Esophagus (tissue), 2 donors: ENCODE results near the gene BPIFB1. TPM values are rescaled to one million over a fixed set of nuclear protein-coding genes. Genes with fewer than 3 reads are reported as not detected.

Experiments
- H3K27ac ChIP-seq, 2 donors: one replicate each; pipeline ENCODE4 v1.5.1; 2013; ENCODE audit warnings: low read depth in 2 of 2, mild to moderate bottlenecking in 2 of 2, inconsistent platforms in 1 of 2, low read length in 1 of 2, moderate library complexity in 1 of 2
- H3K27me3 ChIP-seq, 2 donors: one replicate each; pipeline ENCODE4 v1.6.1; 2013; ENCODE audit warnings: low read length in 2 of 2, control low read depth in 1 of 2, mild to moderate bottlenecking in 1 of 2; ENCODE audit not compliant: insufficient read depth in 2 of 2, control insufficient read depth in 1 of 2
- H3K36me3 ChIP-seq, 2 donors: one replicate each; pipeline ENCODE4 v1.6.1; 2013; ENCODE audit warnings: low read length in 1 of 2; ENCODE audit not compliant: control insufficient read depth in 2 of 2, insufficient read depth in 2 of 2
- H3K4me1 ChIP-seq, 2 donors: one replicate each; pipeline ENCODE4 v1.6.1; 2013; ENCODE audit warnings: low read length in 1 of 2; ENCODE audit not compliant: control insufficient read depth in 2 of 2, insufficient read depth in 2 of 2
- H3K4me3 ChIP-seq, 2 donors: one replicate each; pipeline ENCODE4 v1.5.1; 2013; ENCODE audit warnings: low read length in 2 of 2, mild to moderate bottlenecking in 2 of 2, low read depth in 1 of 2, moderate library complexity in 1 of 2
- H3K9me3 ChIP-seq, 2 donors: one replicate each; pipeline ENCODE4 v1.6.1; 2013; ENCODE audit warnings: mild to moderate bottlenecking in 2 of 2, low read depth in 1 of 2, low read length in 1 of 2, moderate library complexity in 1 of 2; ENCODE audit not compliant: control insufficient read depth in 2 of 2, insufficient read depth in 1 of 2
- WGBS, 2 donors: extraction: QIAGEN DNeasy Blood & Tissue Kit; methylation state at CpG; one replicate each; pipeline ENCODE4 v1.1.7; 2013; 5-methylcytosine and 5-hydroxymethylcytosine counted together
- polyA plus RNA-seq, 2 donors: library from polyadenylated mRNA; stranded (reverse); fragments of 200-250 nt; gene quantifications; one replicate each; pipeline ENCODE4 v1.2.3, GENCODE V29; 2013
- donor health status: healthy with polysubstance abuse.
- donor health status: Bipolar disorder and iron deficiency.

Gene BPIFB1
- polyA plus RNA-seq, 2 donors = 0.77 to 1.4 TPM

DNA sequence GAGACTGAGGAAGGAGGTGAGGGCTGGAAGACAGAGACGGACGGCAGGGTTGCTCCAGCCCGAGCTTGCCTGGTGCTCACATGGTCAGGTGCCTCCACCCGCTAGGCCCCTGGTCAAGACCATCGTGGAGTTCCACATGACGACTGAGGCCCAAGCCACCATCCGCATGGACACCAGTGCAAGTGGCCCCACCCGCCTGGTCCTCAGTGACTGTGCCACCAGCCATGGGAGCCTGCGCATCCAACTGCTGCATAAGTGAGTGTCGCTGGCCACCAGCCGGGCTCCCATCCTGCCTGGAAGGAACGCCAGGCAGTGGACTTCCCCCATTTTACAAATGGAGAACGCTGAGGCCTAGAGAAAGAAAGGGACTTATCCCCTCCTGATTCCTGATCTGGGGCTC is 7.8 kb downstream of the BPIFB1 start:
- H3K27ac ChIP-seq = no peak overlapping the region
- H3K9me3 ChIP-seq = no peaks in the 10 kb centered on the region
- H3K4me1 ChIP-seq = no peaks in the 10 kb centered on the region
- WGBS, 2 donors = 93% methylated on average over 10 to 13 of the region's 13 CpGs
- H3K36me3 ChIP-seq = no peaks in the 10 kb centered on the region
- H3K27me3 ChIP-seq = no peaks in the 10 kb centered on the region
- H3K4me3 ChIP-seq = no peak overlapping the region

DNA sequence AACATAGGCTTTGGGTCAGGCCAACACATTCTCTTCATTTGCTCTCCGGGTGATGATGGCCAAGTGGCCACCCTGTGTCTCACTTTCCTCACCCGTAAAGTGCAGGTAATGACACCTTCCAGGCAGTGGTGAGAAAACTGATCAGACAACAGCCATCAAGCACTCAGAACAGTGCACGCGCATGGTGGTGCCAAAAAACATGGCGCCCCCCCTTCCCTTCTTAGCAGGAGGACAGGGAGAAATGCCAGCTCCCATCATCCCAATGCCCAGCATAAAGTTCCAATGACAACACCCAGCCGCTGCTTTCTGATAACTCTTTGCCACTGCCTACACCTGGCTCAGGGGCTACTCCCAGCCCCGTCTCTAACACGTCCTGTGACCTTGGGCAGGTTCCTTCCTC is 8.4 kb downstream of the BPIFB1 start:
- H3K4me1 ChIP-seq = no peaks in the 10 kb centered on the region
- 77 to 87% methylated on average over 8 of the region's 8 CpGs for WGBS, 2 donors
- no peaks in the 10 kb centered on the region for H3K36me3 ChIP-seq
- peaks cover 0 to 2% of the 10 kb centered on the region in 2 donors for H3K9me3 ChIP-seq
- H3K27me3 ChIP-seq = no peaks in the 10 kb centered on the region
- no peak overlapping the region for H3K27ac ChIP-seq
- H3K4me3 ChIP-seq = no peak overlapping the region

DNA sequence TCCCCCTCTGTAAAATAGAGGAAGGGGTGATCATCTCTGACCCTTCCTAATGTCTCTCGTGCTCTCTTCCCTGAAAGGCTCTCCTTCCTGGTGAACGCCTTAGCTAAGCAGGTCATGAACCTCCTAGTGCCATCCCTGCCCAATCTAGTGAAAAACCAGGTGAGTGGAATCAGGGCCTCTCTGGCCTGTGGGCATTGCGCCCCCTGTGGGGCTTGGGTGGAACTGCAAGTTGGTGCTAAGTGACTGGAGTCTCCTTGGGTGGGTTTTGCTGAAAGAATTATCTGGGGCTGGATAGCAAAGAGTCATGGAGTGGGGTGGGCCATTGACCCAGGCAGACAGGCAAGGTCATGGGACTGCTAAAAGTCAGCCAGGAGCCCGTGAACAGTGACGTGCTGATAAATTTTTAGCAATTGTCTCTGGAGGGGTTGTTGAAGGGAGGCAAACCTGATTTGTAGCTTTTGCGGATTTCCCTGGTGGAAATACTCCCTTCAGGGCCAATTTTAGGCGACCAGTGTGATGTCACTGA is 8.9 kb downstream of the BPIFB1 start:
- Histone ChIP-seq H3K9me3 (peaks cover 0 to 2% of the 10 kb centered on the region in 2 donors), H3K36me3 (no peaks in the 10 kb centered on the region)

DNA sequence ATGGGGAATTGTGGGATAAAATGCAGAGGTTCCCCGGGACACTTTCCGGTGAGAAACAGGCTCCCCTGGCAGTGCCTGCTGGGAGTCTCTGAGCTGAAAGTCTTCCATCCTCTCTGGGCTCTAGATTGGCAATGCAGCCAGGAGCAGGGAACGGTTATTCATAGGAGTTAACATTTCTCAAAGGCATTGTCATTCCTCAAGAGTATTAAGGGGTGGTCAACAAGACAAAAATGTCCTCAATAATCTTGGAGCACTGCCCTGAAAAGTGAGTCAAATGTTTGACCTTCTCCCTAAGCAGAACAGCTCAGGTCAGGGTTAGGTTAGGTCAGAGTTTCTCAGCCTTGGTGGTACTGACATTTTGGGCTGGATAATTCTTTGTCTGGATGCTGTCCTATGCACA is 13.2 kb downstream of the BPIFB1 start:
- Histone ChIP-seq H3K36me3 (no peaks in the 10 kb centered on the region), H3K27ac (no peak overlapping the region), H3K27me3 (no peaks in the 10 kb centered on the region), H3K4me1 (peaks cover 0 to 2% of the 10 kb centered on the region in 2 donors), H3K4me3 (no peak overlapping the region), H3K9me3 (peaks cover 0 to 2% of the 10 kb centered on the region in 2 donors)
- WGBS, 2 donors = 63 to 64% methylated on average over 3 of the region's 3 CpGs

More for the DNA sequence above, 8.9 kb downstream of the BPIFB1 start:
- no peaks in the 10 kb centered on the region for H3K4me1 ChIP-seq
- H3K27ac ChIP-seq = no peak overlapping the region
- H3K4me3 ChIP-seq = no peak overlapping the region
- no peaks in the 10 kb centered on the region for H3K27me3 ChIP-seq
- 30 to 32% methylated on average over 7 of the region's 7 CpGs for WGBS, 2 donors

DNA sequence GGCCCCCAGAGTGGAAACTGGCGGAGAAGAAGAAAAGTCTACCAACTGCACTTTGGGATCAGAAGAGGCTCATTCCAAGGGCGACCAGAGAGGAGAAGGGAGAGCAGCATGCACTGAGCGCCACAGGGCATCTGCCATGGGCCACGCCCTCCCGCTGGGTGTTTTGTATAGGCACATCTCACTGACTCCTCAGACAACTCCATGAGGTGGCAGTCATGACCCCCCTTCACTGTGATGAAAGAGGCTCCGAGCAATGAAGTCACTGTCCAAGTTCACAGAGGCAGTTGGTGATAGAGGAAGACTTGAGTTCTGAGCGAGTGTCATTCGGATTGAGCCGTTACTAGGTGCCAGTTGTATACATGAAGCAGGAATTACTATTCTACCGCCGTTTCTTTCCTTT is 15.4 kb downstream of the BPIFB1 start:
- Histone ChIP-seq H3K4me1 (peaks cover 0 to 2% of the 10 kb centered on the region in 2 donors), H3K4me3 (no peak overlapping the region), H3K9me3 (peaks cover 0 to 2% of the 10 kb centered on the region in 2 donors), H3K27me3 (no peaks in the 10 kb centered on the region), H3K36me3 (no peaks in the 10 kb centered on the region), H3K27ac (no peak overlapping the region)
- WGBS, 2 donors = 75 to 78% methylated on average over 11 of the region's 11 CpGs

DNA sequence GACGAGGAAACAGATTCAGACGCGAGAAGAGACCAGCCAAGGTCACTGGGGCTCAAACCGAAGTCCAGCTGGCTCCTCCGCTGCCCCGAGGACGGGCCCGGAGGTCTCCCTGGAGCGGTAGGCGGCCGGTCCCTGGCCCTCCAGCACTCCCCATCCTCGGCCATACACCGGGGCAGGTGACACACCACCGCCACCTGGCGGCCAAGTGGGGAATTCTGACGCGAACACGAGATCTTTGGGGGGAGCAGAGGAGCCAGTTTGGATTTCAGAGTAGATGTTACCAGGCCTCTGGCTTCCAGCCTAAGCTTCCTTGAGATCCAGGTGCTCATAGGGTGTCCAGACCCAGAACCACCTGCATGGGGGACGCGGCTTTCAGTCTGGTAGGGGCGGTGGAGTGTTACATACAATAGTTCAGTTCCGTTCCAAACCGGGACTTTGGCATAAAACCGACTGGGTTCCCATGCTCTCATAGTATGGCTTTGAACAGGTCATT is 16.1 kb downstream of the BPIFB1 start:
- H3K27me3 ChIP-seq = no peaks in the 10 kb centered on the region
- peaks cover 0 to 2% of the 10 kb centered on the region in 2 donors for H3K9me3 ChIP-seq
- H3K27ac ChIP-seq = no peak overlapping the region
- peaks cover 0 to 2% of the 10 kb centered on the region in 2 donors for H3K4me1 ChIP-seq
- 15 to 16% methylated on average over 24 of the region's 24 CpGs for WGBS, 2 donors
- H3K4me3 ChIP-seq = no peak overlapping the region
- H3K36me3 ChIP-seq = no peaks in the 10 kb centered on the region

DNA sequence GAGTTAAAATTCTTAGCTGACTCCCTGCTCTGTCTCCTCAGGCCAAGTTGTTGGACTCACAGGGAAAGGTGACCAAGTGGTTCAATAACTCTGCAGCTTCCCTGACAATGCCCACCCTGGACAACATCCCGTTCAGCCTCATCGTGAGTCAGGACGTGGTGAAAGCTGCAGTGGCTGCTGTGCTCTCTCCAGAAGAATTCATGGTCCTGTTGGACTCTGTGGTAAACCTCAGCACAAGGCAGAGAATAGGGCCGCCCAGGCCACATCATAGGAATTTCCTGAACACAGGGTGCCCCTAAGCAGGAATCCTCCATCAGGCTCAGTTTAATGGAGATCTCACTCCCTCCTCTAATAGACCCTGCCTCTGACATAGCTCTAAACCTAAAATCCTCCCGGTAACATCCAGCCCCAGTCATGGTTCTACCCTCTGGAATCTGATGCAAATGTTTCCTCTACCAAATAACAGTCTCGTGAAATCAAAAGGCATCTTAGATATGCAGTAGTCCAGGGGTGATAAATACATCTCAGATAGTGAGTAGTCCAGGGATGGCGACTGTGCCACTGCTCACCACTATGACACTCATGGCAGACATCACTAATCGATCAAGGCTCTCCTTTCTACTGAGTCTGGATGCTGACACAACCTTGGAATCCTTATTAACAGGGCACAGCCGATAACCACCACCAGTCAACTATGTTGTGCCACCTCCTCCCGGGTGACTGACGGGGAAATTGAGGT is 18.3 kb downstream of the BPIFB1 start:
- Histone ChIP-seq H3K9me3 (no peaks in the 10 kb centered on the region), H3K36me3 (no peaks in the 10 kb centered on the region), H3K27me3 (no peaks in the 10 kb centered on the region), H3K4me1 (peaks cover 2% of the 10 kb centered on the region in 2 donors), H3K4me3 (no peak overlapping the region), H3K27ac (no peak overlapping the region)
- 71 to 77% methylated on average over 11 of the region's 11 CpGs for WGBS, 2 donors

DNA sequence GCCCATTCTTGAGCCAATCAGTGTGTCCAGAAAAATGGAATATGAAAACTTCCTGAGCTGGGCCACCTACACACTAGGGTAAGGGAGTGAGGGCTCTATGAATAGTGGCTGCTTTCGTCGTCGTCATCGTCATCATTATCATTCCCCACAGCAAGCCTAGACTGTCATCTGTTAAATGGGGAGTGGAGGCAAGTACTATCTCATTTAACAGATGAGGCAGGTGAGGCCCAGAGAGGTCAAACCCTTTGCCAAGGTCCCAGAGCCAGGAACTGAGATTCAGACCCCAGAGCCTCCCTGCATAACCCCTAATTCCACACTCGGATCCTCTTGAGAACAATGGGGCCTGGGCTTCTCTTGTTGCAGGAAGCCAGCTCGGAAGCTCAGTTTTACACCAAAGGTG is 20.6 kb downstream of the BPIFB1 start:
- H3K27me3 ChIP-seq = no peaks in the 10 kb centered on the region
- peaks cover 0 to 2% of the 10 kb centered on the region in 2 donors for H3K4me1 ChIP-seq
- H3K9me3 ChIP-seq = no peaks in the 10 kb centered on the region
- no peak overlapping the region for H3K4me3 ChIP-seq
- 84 to 87% methylated on average over 6 of the region's 6 CpGs for WGBS, 2 donors
- no peak overlapping the region for H3K27ac ChIP-seq
- no peaks in the 10 kb centered on the region for H3K36me3 ChIP-seq

DNA sequence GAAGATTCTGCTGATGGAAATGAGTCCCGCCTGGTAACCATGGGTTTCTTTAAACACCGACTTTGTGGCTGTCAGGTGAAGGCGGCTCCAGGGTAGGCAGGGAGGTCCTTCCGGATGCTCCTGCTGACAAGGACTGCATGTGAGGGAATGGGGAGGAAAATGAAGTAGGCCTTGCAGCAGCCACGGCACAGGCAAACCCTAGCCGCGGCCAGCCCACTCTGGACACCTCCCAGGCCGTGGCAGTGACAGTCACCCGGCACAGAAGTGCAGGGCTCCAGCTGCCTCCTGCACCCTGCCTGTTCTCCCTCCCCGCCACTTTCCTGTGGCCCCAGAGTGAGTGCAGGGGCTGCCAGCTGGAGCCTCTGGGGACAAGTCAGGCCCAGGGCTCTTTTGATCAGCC is 21.0 kb downstream of the BPIFB1 start:
- peaks cover 0 to 2% of the 10 kb centered on the region in 2 donors for H3K4me1 ChIP-seq
- H3K27ac ChIP-seq = no peak overlapping the region
- H3K36me3 ChIP-seq = no peaks in the 10 kb centered on the region
- no peak overlapping the region for H3K4me3 ChIP-seq
- 81 to 85% methylated on average over 10 of the region's 10 CpGs for WGBS, 2 donors
- H3K9me3 ChIP-seq = no peaks in the 10 kb centered on the region
- no peaks in the 10 kb centered on the region for H3K27me3 ChIP-seq

DNA sequence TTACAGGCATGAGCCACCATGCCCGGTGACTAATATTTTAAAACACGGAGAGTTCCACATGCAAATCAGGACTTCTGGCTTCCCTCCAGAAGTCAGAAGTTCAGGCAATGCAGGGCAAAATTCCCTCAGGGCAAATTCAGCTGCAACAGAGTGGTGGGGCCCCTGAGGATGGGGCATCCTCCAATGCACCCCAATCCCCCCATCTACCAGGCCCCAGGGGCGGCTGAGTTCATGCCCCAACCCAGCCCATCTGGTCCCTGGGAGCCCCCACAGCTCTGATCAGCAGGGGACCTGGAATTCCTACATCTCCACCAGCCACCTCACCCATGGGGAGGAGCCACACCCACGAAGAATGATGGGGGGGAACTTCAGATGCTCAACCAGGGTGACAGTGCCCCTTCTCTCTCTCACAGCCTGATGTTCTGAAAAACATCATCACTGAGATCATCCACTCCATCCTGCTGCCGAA is 22.6 kb downstream of the BPIFB1 start:
- Histone ChIP-seq H3K4me1 (peaks cover 0 to 2% of the 10 kb centered on the region in 2 donors), H3K4me3 (no peak overlapping the region), H3K9me3 (no peaks in the 10 kb centered on the region), H3K36me3 (no peaks in the 10 kb centered on the region), H3K27ac (no peak overlapping the region), H3K27me3 (no peaks in the 10 kb centered on the region)
- 45 to 48% methylated on average over 5 of the region's 5 CpGs for WGBS, 2 donors
